Fibroblast of lung (primary cell): Measurements from ENCODE around the gene TMTC2. TPM values are rescaled to one million over a fixed set of nuclear protein-coding genes. Genes with fewer than 3 reads are reported as not detected.

Experiments
- DNase-seq, 2 donors: peaks; one replicate each; pipeline versions ENCODE4 v3.0.0 to v3.0.0-alpha.2; 2010; ENCODE audit warnings: low read depth in 2 of 2
- H2AFZ ChIP-seq: 2 replicates; pipeline ENCODE4 v1.5.1; 2012; ENCODE audit warnings: low read length, control low read depth, inconsistent platforms
- H3K27ac ChIP-seq: 2 replicates; pipeline ENCODE4 v1.5.1; 2011; ENCODE audit warnings: low read length, control low read depth; ENCODE audit not compliant: insufficient read depth
- H3K27me3 ChIP-seq: 2 replicates; pipeline ENCODE4 v1.5.1; 2011; ENCODE audit warnings: mild to moderate bottlenecking, low read length; ENCODE audit not compliant: control insufficient read depth, insufficient read depth
- H3K36me3 ChIP-seq: 2 replicates; pipeline ENCODE4 v1.5.1; 2011; ENCODE audit warnings: low read length; ENCODE audit not compliant: control insufficient read depth, insufficient read depth
- H3K4me1 ChIP-seq: 2 replicates; pipeline ENCODE4 v1.5.1; 2011; ENCODE audit warnings: low read length; ENCODE audit not compliant: control insufficient read depth, insufficient read depth; ENCODE audit errors: extremely low read depth
- H3K4me2 ChIP-seq: 2 replicates; pipeline ENCODE4 v1.5.1; 2011; ENCODE audit warnings: low read length, control low read depth; ENCODE audit not compliant: insufficient read depth; ENCODE audit errors: extremely low read depth
- H3K4me3 ChIP-seq, 4 experiments: fragments of 200-600 bp in 1 of 4; sonication (generic) in 1 of 4; replicated peaks in 1 of 4; 2 replicates each; pipeline ENCODE4 v1.5.1; 2011 to 2016; ENCODE audit warnings: low read length in 4 of 4, low read depth in 3 of 4, mild to moderate bottlenecking in 3 of 4, control low read depth in 2 of 4, inconsistent platforms in 1 of 4, mixed read lengths in 1 of 4; ENCODE audit not compliant: insufficient read depth in 1 of 4; ENCODE audit errors: control extremely low read depth in 1 of 4
- H3K79me2 ChIP-seq: 2 replicates; pipeline ENCODE4 v1.5.1; 2012; ENCODE audit warnings: mild to moderate bottlenecking, low read length, inconsistent platforms; ENCODE audit not compliant: control insufficient read depth, insufficient read depth
- H3K9ac ChIP-seq: 2 replicates; pipeline ENCODE4 v1.5.1; 2011; ENCODE audit warnings: mild to moderate bottlenecking, low read length, control low read depth; ENCODE audit not compliant: insufficient read depth
- H3K9me3 ChIP-seq: 2 replicates; pipeline ENCODE4 v1.5.1; 2012; ENCODE audit warnings: low read depth, low read length; ENCODE audit not compliant: control insufficient read depth, insufficient read depth
- H4K20me1 ChIP-seq: 2 replicates; pipeline ENCODE4 v1.5.1; 2011; ENCODE audit warnings: low read length; ENCODE audit not compliant: control insufficient read depth, insufficient read depth; ENCODE audit errors: extremely low read depth
- CTCF ChIP-seq, 2 donors: IDR thresholded peaks in 1 of 2; conservative IDR thresholded peaks in 1 of 2; 1 replicate in 1 of 2; 2 replicates in 1 of 2; pipeline ENCODE4 v1.5.1; 2011 to 2012; ENCODE audit warnings: low read length in 2 of 2, control low read depth in 1 of 2, inconsistent platforms in 1 of 2, low read depth in 1 of 2, mild to moderate bottlenecking in 1 of 2
- EZH2 ChIP-seq: IDR thresholded peaks from 2 replicates; pipeline ENCODE4 v1.5.1; 2012; ENCODE audit warnings: low read length, control low read depth, mild to moderate bottlenecking; ENCODE audit errors: missing control alignments
- polyA plus RNA-seq, 2 donors: library from polyadenylated mRNA; depleted of rRNA in 1 of 2; stranded (reverse) in 1 of 2; unstranded in 1 of 2; fragments of >200 nt; gene quantifications; 2 replicates each; pipeline ENCODE4 v1.2.1, GENCODE V29; 2011 to 2012; ENCODE audit warnings: missing spikeins in 1 of 2
- total RNA-seq: library from RNA; depleted of rRNA; stranded (reverse); fragments of >200 nt; gene quantifications from 2 replicates; pipeline ENCODE4 v1.2.1, GENCODE V29; 2014

The TMTC2 gene
- total and polyA plus RNA-seq, 2 donors (not counting 1 experiment from before 2014, with no cell fraction given): 3.5 to 9.7 TPM

GRCh38 chr12:82788594-82788993 lies 101.9 kb downstream of the TMTC2 start:
- Histone ChIP-seq H3K4me1 (no peaks in the 10 kb centered on the region), H3K9me3 (no peaks in the 10 kb centered on the region), H3K36me3 (no peaks in the 10 kb centered on the region), H3K27me3 (no peaks in the 10 kb centered on the region), H3K4me3 (no peak overlapping the region), H3K79me2 (no peaks in the 10 kb centered on the region), H3K9ac (no peak overlapping the region), H3K4me2 (no peak overlapping the region), H3K27ac (no peak overlapping the region), H4K20me1 (no peaks in the 10 kb centered on the region), H2AFZ (no peak overlapping the region)
- no peak for DNase-seq
- TF ChIP-seq CTCF (conservative IDR thresholded peaks at IDR 0.05 in 1 of 2, IDR thresholded peaks at IDR 0.05 in 1 of 2; ENCODE audit: low read depth in 1 of 2, low read length in 2 of 2): no peak
- TF ChIP-seq EZH2: no peak

- no peaks in the 10 kb centered on the region for H3K27me3 ChIP-seq
- no peaks in the 10 kb centered on the region for H3K79me2 ChIP-seq
- no peak for DNase-seq
- H2AFZ ChIP-seq: no peak overlapping the region
- H3K4me3 ChIP-seq: no peak overlapping the region
- H3K9me3 ChIP-seq: no peaks in the 10 kb centered on the region
- H4K20me1 ChIP-seq: no peaks in the 10 kb centered on the region
- H3K9ac ChIP-seq: no peak overlapping the region
- no peak overlapping the region for H3K27ac ChIP-seq
- no peak overlapping the region for H3K4me2 ChIP-seq
- no peaks in the 10 kb centered on the region for H3K4me1 ChIP-seq
- H3K36me3 ChIP-seq: no peaks in the 10 kb centered on the region
- TF ChIP-seq EZH2 (no peak), CTCF (conservative IDR thresholded peaks at IDR 0.05 in 1 of 2, IDR thresholded peaks at IDR 0.05 in 1 of 2; ENCODE audit: low read depth in 1 of 2, low read length in 2 of 2) (no peak)
Measured at GRCh38 chr12:82789674-82790073, 103.0 kb downstream of the TMTC2 start.

- Histone ChIP-seq H3K36me3 (no peaks in the 10 kb centered on the region), H3K79me2 (no peaks in the 10 kb centered on the region), H2AFZ (no peak overlapping the region), H3K9me3 (no peaks in the 10 kb centered on the region), H3K27ac (no peak overlapping the region), H3K4me3 (no peak overlapping the region), H3K4me2 (no peak overlapping the region), H3K27me3 (no peaks in the 10 kb centered on the region), H3K9ac (no peak overlapping the region), H3K4me1 (no peaks in the 10 kb centered on the region), H4K20me1 (no peaks in the 10 kb centered on the region)
- DNase-seq: no peak
- no peak for TF ChIP-seq EZH2
- TF ChIP-seq CTCF (conservative IDR thresholded peaks at IDR 0.05 in 1 of 2, IDR thresholded peaks at IDR 0.05 in 1 of 2; ENCODE audit: low read depth in 1 of 2, low read length in 2 of 2): no peak
Measured at GRCh38 chr12:82793751-82794281, 107.1 kb downstream of the TMTC2 start.
